Uterus (tissue), 4 donors: ENCODE results near the gene LRRC3B. TPM values are rescaled to one million over a fixed set of nuclear protein-coding genes. Genes with fewer than 3 reads are reported as not detected.

Experiments
- DNase-seq, 2 donors: peaks; one replicate each; pipeline ENCODE4 v3.0.0-alpha.2; 2019 to 2020
- H3K27ac ChIP-seq, 2 donors: fragments of 200-600 bp; sonication (generic); 1 replicate in 1 of 2; 2 replicates in 1 of 2; pipeline ENCODE4 v1.5.1; 2016 to 2018
- H3K27me3 ChIP-seq, 2 donors: fragments of 200-600 bp; sonication (generic); one replicate each; pipeline ENCODE4 v1.5.1; 2018 to 2019; ENCODE audit warnings: control low read depth in 1 of 2
- H3K36me3 ChIP-seq, 2 donors: fragments of 200-600 bp; sonication (generic); one replicate each; pipeline ENCODE4 v1.5.1; 2019; ENCODE audit warnings: control low read depth in 1 of 2
- H3K4me1 ChIP-seq, 2 donors: fragments of 200-600 bp; sonication (generic); one replicate each; pipeline ENCODE4 v1.5.1; 2018 to 2019; ENCODE audit warnings: control low read depth in 1 of 2
- H3K4me3 ChIP-seq, 2 donors: fragments of 200-600 bp; sonication (generic); 1 replicate in 1 of 2; 2 replicates in 1 of 2; pipeline ENCODE4 v1.5.1; 2018 to 2019; ENCODE audit warnings: mild to moderate bottlenecking in 1 of 2
- H3K9me3 ChIP-seq, 2 donors: fragments of 200-600 bp; sonication (generic); one replicate each; pipeline ENCODE4 v1.5.1; 2019; ENCODE audit warnings: control low read depth in 1 of 2
- CTCF ChIP-seq, 4 experiments: fragments of 200-600 bp in 2 of 4; fragments of 450-650 bp in 2 of 4; sonication (generic) in 2 of 4; IDR thresholded peaks; one replicate each; pipeline ENCODE4 v1.5.1; 2016 to 2019; ENCODE audit warnings: antibody characterized with exemption in 4 of 4, mild to moderate bottlenecking in 2 of 4, moderate library complexity in 1 of 4
- POLR2A ChIP-seq, 2 donors: fragments of 450-650 bp; IDR thresholded peaks; one replicate each; pipeline ENCODE4 v1.6.1; 2016; ENCODE audit warnings: antibody characterized with exemption in 2 of 2, mild to moderate bottlenecking in 1 of 2, moderate library complexity in 1 of 2
- intact Hi-C: fragments of 100-400 bp; cut with DNase I; formaldehyde crosslinking; loops from one replicate; pipeline ENCODE4 v1.15.1; 2023; ENCODE audit warnings: low total_unique reads
- total RNA-seq, 4 donors: library from RNA; depleted of rRNA in 3 of 4; stranded (reverse); fragments of >200 nt in 3 of 4; gene quantifications; one replicate each; pipeline versions ENCODE4 v1.1.0 to v1.2.4, GENCODE V29; 2014 to 2023
- donor health status: DM: yes; HTN: yes; CAD: no.

LRRC3B gene
- total RNA-seq, 4 donors from 2014 or later: 0.26 to 14.0 (median 1.3) TPM; not detected in 1

GRCh38 chr3:26624209-26624765 lies 1.7 kb downstream of the LRRC3B start:
- no peaks in the 10 kb centered on the region for H3K36me3 ChIP-seq
- H3K27ac ChIP-seq: no peak overlapping the region
- H3K27me3 ChIP-seq: peaks cover 0 to 6% of the 10 kb centered on the region in 2 donors
- no peak for TF ChIP-seq CTCF (IDR thresholded peaks at IDR 0.05)
- no peak for TF ChIP-seq POLR2A (IDR thresholded peaks at IDR 0.05)
- H3K9me3 ChIP-seq: no peaks in the 10 kb centered on the region
- no peak for DNase-seq
- peaks cover 0 to 3% of the 10 kb centered on the region in 2 donors for H3K4me1 ChIP-seq
- H3K4me3 ChIP-seq: no peak overlapping the region
- intact Hi-C loops: no loop called here

GRCh38 chr3:26625187-26625586 lies 2.6 kb downstream of the LRRC3B start:
- no peak for DNase-seq
- intact Hi-C loops: no loop called here
- TF ChIP-seq POLR2A (IDR thresholded peaks at IDR 0.05): no peak
- no peak for TF ChIP-seq CTCF (IDR thresholded peaks at IDR 0.05)
- H3K27ac ChIP-seq: no peak overlapping the region
- no peaks in the 10 kb centered on the region for H3K27me3 ChIP-seq
- H3K36me3 ChIP-seq: no peaks in the 10 kb centered on the region
- H3K4me3 ChIP-seq: no peak overlapping the region
- peaks cover 0 to 3% of the 10 kb centered on the region in 2 donors for H3K4me1 ChIP-seq
- no peaks in the 10 kb centered on the region for H3K9me3 ChIP-seq

- Histone ChIP-seq H3K4me3 (no peak overlapping the region), H3K36me3 (no peaks in the 10 kb centered on the region), H3K4me1 (peaks cover 0 to 3% of the 10 kb centered on the region in 2 donors), H3K27me3 (no peaks in the 10 kb centered on the region), H3K27ac (no peak overlapping the region), H3K9me3 (no peaks in the 10 kb centered on the region)
- no peak for DNase-seq
- intact Hi-C loops: no loop called here
- no peak for TF ChIP-seq POLR2A (IDR thresholded peaks at IDR 0.05)
- no peak for TF ChIP-seq CTCF (IDR thresholded peaks at IDR 0.05)
Measured at GRCh38 chr3:26627080-26627479, 4.5 kb downstream of the LRRC3B start.

GRCh38 chr3:26628915-26629314 lies 6.3 kb downstream of the LRRC3B start:
- no peak overlapping the region for H3K4me3 ChIP-seq
- intact Hi-C loops: no loop called here
- no peaks in the 10 kb centered on the region for H3K9me3 ChIP-seq
- H3K4me1 ChIP-seq: no peaks in the 10 kb centered on the region
- no peak overlapping the region for H3K27ac ChIP-seq
- H3K36me3 ChIP-seq: no peaks in the 10 kb centered on the region
- no peak for DNase-seq
- no peaks in the 10 kb centered on the region for H3K27me3 ChIP-seq
- no peak for TF ChIP-seq CTCF (IDR thresholded peaks at IDR 0.05)
- no peak for TF ChIP-seq POLR2A (IDR thresholded peaks at IDR 0.05)

GRCh38 chr3:26630669-26631389 lies 8.3 kb downstream of the LRRC3B start:
- Histone ChIP-seq H3K4me3 (no peak overlapping the region), H3K4me1 (no peaks in the 10 kb centered on the region), H3K27me3 (no peaks in the 10 kb centered on the region), H3K36me3 (no peaks in the 10 kb centered on the region), H3K27ac (no peak overlapping the region), H3K9me3 (no peaks in the 10 kb centered on the region)
- TF ChIP-seq POLR2A (IDR thresholded peaks at IDR 0.05) (no peak), CTCF (IDR thresholded peaks at IDR 0.05) (no peak)
- intact Hi-C loops: no loop called here
- no peak for DNase-seq
